ENCODE results near the gene UBE3D. TPM values are rescaled to one million over a fixed set of nuclear protein-coding genes. Genes with fewer than 3 reads are reported as not detected.

UBE3D gene
- total RNA-seq, 1 experiment from 2014 or later, result 10.7 TPM

- H3K79me1 ChIP-seq (ENCODE audit: insufficient read depth, low read depth, low read length, poor library complexity, severe bottlenecking), result no peaks in the 10 kb centered on the region
- no peak overlapping the region for H3K4me3 Mint-ChIP-seq
- no peak overlapping the region for H2BK15ac ChIP-seq (ENCODE audit: low read depth, low read length)
- H3K79me2 ChIP-seq (ENCODE audit: insufficient read depth, low read length), result no peaks in the 10 kb centered on the region
- H3K18ac ChIP-seq (ENCODE audit: insufficient read length, low read depth, low read length), result no peak overlapping the region
- H3K4me1 Mint-ChIP-seq, result peaks cover 0 to 10% of the 10 kb centered on the region in 2 experiments; a peak in 2 of 4 replicates
- H3K4me2 ChIP-seq (ENCODE audit: insufficient read depth, insufficient read length, low read length), result no peak overlapping the region
- H3K23ac ChIP-seq (ENCODE audit: insufficient read length, low read depth, low read length), result no peak overlapping the region
- H2BK20ac ChIP-seq (ENCODE audit: low read depth, low read length, poor library complexity, severe bottlenecking), result no peak overlapping the region
- H3K23me2 ChIP-seq (ENCODE audit: insufficient read length, low read depth, low read length, poor library complexity, severe bottlenecking), result no peaks in the 10 kb centered on the region
- TF ChIP-seq, protein P1, sequence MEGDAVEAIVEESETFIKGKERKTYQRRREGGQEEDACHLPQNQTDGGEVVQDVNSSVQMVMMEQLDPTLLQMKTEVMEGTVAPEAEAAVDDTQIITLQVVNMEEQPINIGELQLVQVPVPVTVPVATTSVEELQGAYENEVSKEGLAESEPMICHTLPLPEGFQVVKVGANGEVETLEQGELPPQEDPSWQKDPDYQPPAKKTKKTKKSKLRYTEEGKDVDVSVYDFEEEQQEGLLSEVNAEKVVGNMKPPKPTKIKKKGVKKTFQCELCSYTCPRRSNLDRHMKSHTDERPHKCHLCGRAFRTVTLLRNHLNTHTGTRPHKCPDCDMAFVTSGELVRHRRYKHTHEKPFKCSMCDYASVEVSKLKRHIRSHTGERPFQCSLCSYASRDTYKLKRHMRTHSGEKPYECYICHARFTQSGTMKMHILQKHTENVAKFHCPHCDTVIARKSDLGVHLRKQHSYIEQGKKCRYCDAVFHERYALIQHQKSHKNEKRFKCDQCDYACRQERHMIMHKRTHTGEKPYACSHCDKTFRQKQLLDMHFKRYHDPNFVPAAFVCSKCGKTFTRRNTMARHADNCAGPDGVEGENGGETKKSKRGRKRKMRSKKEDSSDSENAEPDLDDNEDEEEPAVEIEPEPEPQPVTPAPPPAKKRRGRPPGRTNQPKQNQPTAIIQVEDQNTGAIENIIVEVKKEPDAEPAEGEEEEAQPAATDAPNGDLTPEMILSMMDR (conservative IDR thresholded peaks at IDR 0.05), result no peak
- no peak overlapping the region for H3K9ac ChIP-seq (ENCODE audit: extremely low read depth, insufficient read length, low read length)
- H3K9me3 Mint-ChIP-seq, result no peaks in the 10 kb centered on the region
- no CpG with 5 or more reads among the region's 2 CpGs for WGBS (ENCODE audit: extremely low coverage, insufficient read length, low lambda C conversion rate)
- H4K8ac ChIP-seq (replicated peaks; ENCODE audit: insufficient read length, low read depth, low read length), result no peak overlapping the region
- no peak overlapping the region for H4K5ac ChIP-seq (ENCODE audit: insufficient read length, low read depth, low read length)
- no peak overlapping the region for H4K91ac ChIP-seq (ENCODE audit: insufficient read length, low read depth, low read length)
- H2BK5ac ChIP-seq (ENCODE audit: insufficient read length, low read length), result no peak overlapping the region
- no peak overlapping the region for H3K4ac ChIP-seq (ENCODE audit: low read depth, low read length)
- no peak overlapping the region for H3K14ac ChIP-seq (ENCODE audit: insufficient read depth, low read length)
- H3K4me1 ChIP-seq (ENCODE audit: insufficient read depth, low read length), result no peaks in the 10 kb centered on the region
- H3K27ac Mint-ChIP-seq, result no peak overlapping the region; a peak in 2 of 7 replicates
- no peak overlapping the region for H2BK120ac ChIP-seq (ENCODE audit: low read depth, low read length, poor library complexity, severe bottlenecking)
- H3T11ph ChIP-seq (ENCODE audit: low read length), result no peak overlapping the region
- H2BK12ac ChIP-seq (ENCODE audit: insufficient read length, low read depth, low read length), result no peak overlapping the region
- no peaks in the 10 kb centered on the region for H3K27me3 ChIP-seq (ENCODE audit: insufficient read depth, low read length)
- H4K20me1 ChIP-seq (ENCODE audit: control insufficient read depth, insufficient read depth, insufficient read length), result no peaks in the 10 kb centered on the region
- no peaks in the 10 kb centered on the region for H3K27me3 Mint-ChIP-seq (ENCODE audit: low read depth)
- no peaks in the 10 kb centered on the region for H3K9me3 ChIP-seq (ENCODE audit: control insufficient read depth, low read depth, low read length)
- no peak overlapping the region for H2AFZ ChIP-seq (ENCODE audit: low read length)
- no peak overlapping the region for H2AK5ac ChIP-seq (ENCODE audit: insufficient read length, low read length)
- no peak overlapping the region for H3K56ac ChIP-seq (ENCODE audit: insufficient read length, low read depth, low read length)
- DNase-seq, result no peak
- 0 out of 7 replicates have a peak, but pooled peaks cover 0 to 3% (median 0%) of the 10 kb centered on the region in 3 experiments for H3K36me3 Mint-ChIP-seq (ENCODE audit: insufficient read depth in 1 of 3, low read depth in 3 of 3)
- no peak overlapping the region for H3K27ac ChIP-seq (ENCODE audit: insufficient read length, low read depth, low read length)
Observed at GRCh38 chr6:83086751-83087150, 21.1 kb upstream of the UBE3D start.

Measured in H9 (cell line).